ENCODE data around the gene KRT80. TPM values are rescaled to one million over a fixed set of nuclear protein-coding genes. Genes with fewer than 3 reads are reported as not detected.

Gene KRT80
- total and polyA plus RNA-seq, 8 donors, result 4.8 to 18.3 (median 8.6) TPM

- DNase-seq (peak in 1 of 6 donors; percentile 42), FAIRE-seq (no peak), ATAC-seq (peak in 3 of 4 donors; percentile 30 to 63 (median 34))
- Histone ChIP-seq H3K4me1 (no peaks in the 10 kb centered on the region), H3K36me3 (no peaks in the 10 kb centered on the region), H3K9me3 (no peaks in the 10 kb centered on the region), H3K4me3 (no peak overlapping the region), H3K27ac (peak overlapping the region in 2 of 4 donors; percentile 13 to 59), H3K27me3 (no peaks in the 10 kb centered on the region)
- 55 to 61% methylated on average over 6 of the region's 6 CpGs for WGBS, 2 donors
- intact Hi-C loops (cut with DNase I), result no loop called here
- TF ChIP-seq CTCF (IDR thresholded peaks at IDR 0.05), result no peak
Observed at GRCh38 chr12:52183544-52183910, 8.3 kb downstream of the KRT80 start.

- TF ChIP-seq CTCF (IDR thresholded peaks at IDR 0.05), result no peak
- H3K4me1 ChIP-seq, result no peaks in the 10 kb centered on the region
- no peaks in the 10 kb centered on the region for H3K9me3 ChIP-seq
- H3K36me3 ChIP-seq, result no peaks in the 10 kb centered on the region
- H3K27me3 ChIP-seq, result no peaks in the 10 kb centered on the region
- FAIRE-seq, result no peak
- no peak for DNase-seq
- no peak overlapping the region for H3K4me3 ChIP-seq
- 72 to 79% methylated on average over 9 of the region's 9 CpGs for WGBS, 2 donors
- intact Hi-C loops (cut with DNase I), result no loop called here
- peak overlapping the region in 2 of 4 donors; percentile 13 to 59 for H3K27ac ChIP-seq
- peak in 3 of 4 donors; percentile 39 to 72 (median 51) for ATAC-seq
Observed at GRCh38 chr12:52182898-52183543, 8.8 kb downstream of the KRT80 start.

GRCh38 chr12:52182384-52182783 is 9.4 kb downstream of the KRT80 start:
- DNase-seq (peak in 1 of 6 donors; percentile 29), FAIRE-seq (no peak)
- WGBS, 2 donors, result 66 to 70% methylated on average over 5 of the region's 5 CpGs

GRCh38 chr12:52181746-52182145 is 10.1 kb downstream of the KRT80 start:
- Histone ChIP-seq H3K36me3 (no peaks in the 10 kb centered on the region), H3K27ac (no peak overlapping the region), H3K4me3 (no peak overlapping the region), H3K9me3 (no peaks in the 10 kb centered on the region), H3K4me1 (no peaks in the 10 kb centered on the region), H3K27me3 (no peaks in the 10 kb centered on the region)
- WGBS, 2 donors, result 84% methylated on average over 9 of the region's 9 CpGs
- intact Hi-C loops (cut with DNase I), result no loop called here
- TF ChIP-seq CTCF (IDR thresholded peaks at IDR 0.05), result no peak
- DNase-seq, result peak in 1 of 6 donors; percentile 36
- FAIRE-seq, result no peak
- ATAC-seq, result no peak

More at GRCh38 chr12:52182384-52182783, 9.4 kb downstream of the KRT80 start:
- Histone ChIP-seq H3K36me3 (no peaks in the 10 kb centered on the region), H3K9me3 (no peaks in the 10 kb centered on the region), H3K27ac (no peak overlapping the region), H3K4me1 (no peaks in the 10 kb centered on the region), H3K27me3 (no peaks in the 10 kb centered on the region), H3K4me3 (no peak overlapping the region)
- intact Hi-C loops (cut with DNase I), result no loop called here
- no peak for ATAC-seq
- no peak for TF ChIP-seq CTCF (IDR thresholded peaks at IDR 0.05)

- ATAC-seq, result no peak
- TF ChIP-seq CTCF (IDR thresholded peaks at IDR 0.05), result no peak
- Histone ChIP-seq H3K27ac (no peak overlapping the region), H3K27me3 (no peaks in the 10 kb centered on the region), H3K9me3 (no peaks in the 10 kb centered on the region), H3K36me3 (no peaks in the 10 kb centered on the region), H3K4me1 (no peaks in the 10 kb centered on the region), H3K4me3 (no peak overlapping the region)
- FAIRE-seq, result no peak
- 66 to 83% methylated on average over 6 of the region's 6 CpGs for WGBS, 2 donors
- intact Hi-C loops (cut with DNase I), result no loop called here
- DNase-seq, result peak in 1 of 6 donors; percentile 23
Observed at GRCh38 chr12:52180971-52181628, 10.7 kb downstream of the KRT80 start.

All from pancreas (tissue), 10 donors.